ENCODE data around the gene RPS6KB2. TPM values are rescaled to one million over a fixed set of nuclear protein-coding genes. Genes with fewer than 3 reads are reported as not detected.

The RPS6KB2 gene
- total RNA-seq, 2 donors from 2014 or later, result 45.3 to 47.4 TPM

DNA sequence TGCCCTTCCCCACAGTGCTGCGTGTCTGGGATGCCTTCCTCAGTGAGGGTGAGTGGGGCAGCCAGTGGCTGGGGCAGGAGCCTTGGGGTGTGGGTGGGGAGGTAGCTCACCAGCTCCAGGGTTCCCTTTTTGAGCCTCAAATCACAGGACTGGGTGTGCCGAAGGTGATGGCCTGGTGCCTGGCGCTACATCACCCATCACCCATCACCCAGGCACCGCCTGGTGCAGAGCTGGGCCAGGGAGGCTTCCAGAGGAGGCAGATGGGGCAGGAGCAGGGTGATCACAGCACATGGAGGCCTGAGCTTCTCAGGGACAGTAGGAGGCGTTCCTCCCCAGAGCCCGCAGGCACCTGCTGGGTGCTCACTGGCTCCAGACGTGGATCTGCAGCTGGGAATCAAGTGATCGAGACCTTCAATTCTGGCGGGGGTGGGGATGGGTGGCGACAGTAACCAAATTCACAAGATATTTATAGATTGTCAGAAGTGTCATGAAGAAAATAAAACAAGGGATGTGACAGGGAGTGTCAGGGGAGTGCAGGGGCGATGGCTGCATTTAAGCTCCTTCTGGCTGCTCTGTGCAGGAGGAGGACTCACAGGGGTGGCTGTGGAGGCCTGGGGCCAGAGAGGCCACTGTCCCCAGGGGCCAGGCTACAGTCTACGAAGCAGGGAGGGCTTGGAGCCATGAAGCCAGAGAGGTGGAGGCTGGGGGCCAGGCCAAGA, 21.2 kb upstream of the RPS6KB2 start:
- no peak for DNase-seq
- intact Hi-C loops (cut with DNase I, micrococcal nuclease), result no loop called here
- ATAC-seq, result no peak

GRCh38 chr11:67407688-67408163, 20.6 kb upstream of the RPS6KB2 start:
- intact Hi-C loops (cut with DNase I, micrococcal nuclease), result no loop called here
- ATAC-seq, result no peak
- DNase-seq, result no peak

DNA sequence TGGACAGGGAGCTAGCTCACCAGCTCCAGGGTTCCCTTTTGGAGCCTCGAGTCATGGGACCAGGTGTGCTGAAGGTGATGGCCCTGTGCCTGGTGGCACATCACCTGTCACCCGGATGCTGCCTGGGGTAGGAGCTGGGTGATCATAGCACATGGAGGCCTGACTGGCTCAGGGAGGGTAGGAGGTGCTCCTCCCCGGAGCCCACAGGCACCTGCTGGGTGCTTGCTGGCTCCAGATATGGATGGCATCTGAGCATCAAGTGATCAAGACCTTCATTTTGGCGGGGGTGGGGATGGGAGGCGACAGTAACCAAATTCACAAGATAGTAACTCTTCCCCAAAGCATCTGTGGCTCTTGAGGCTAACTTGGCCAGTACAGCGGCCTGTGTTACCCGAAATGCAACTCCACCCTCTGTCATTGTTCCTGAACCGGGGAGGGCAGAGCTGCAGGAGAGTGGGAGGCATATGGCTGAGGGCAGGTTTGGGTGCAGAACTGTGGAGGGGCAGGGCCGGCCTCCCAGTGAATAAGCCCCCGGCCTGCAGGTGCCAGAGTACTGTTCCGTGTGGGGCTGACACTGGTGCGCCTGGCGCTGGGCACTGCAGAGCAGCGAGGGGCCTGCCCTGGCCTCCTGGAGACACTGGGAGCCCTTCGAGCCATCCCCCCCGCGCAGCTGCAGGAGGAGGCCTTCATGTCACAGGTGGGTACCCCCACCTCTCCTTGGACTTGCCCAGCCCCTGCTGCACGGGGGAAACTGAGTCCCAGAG, 19.7 kb upstream of the RPS6KB2 start:
- intact Hi-C loops (cut with DNase I, micrococcal nuclease), result no loop called here

DNA sequence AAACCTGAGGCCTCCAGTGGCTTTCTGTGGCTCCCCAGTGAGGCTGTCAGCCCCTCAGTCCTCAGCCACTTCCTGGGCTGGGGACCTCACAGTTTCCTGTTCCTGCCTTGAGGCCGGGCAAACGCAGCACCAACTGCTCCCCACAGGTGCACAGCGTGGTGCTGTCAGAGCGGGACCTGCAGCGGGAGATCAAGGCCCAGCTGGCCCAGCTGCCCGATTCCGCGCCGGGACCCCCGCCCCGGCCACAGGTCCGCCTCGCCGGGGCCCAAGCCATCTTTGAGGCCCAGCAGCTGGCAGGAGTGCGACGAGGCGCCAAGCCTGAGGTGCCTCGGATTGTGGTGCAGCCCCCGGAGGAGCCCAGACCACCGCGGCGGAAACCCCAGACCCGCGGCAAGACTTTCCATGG, 19.0 kb upstream of the RPS6KB2 start:
- DNase-seq, result peak in 1 of 2 donors; percentile 61

More for the DNA sequence above, 19.7 kb upstream of the RPS6KB2 start:
- ATAC-seq, result no peak
- no peak for DNase-seq

GRCh38 chr11:67409781-67410368, 18.4 kb upstream of the RPS6KB2 start:
- DNase-seq (peak; percentile 76 to 77), ATAC-seq (peak; percentile 78)
- intact Hi-C loops (cut with DNase I, micrococcal nuclease), result no loop called here

More for the DNA sequence above, 19.0 kb upstream of the RPS6KB2 start:
- intact Hi-C loops (cut with DNase I, micrococcal nuclease), result no loop called here
- no peak for ATAC-seq

GRCh38 chr11:67410369-67410831, 17.9 kb upstream of the RPS6KB2 start:
- DNase-seq (no peak), ATAC-seq (no peak)
- intact Hi-C loops (cut with DNase I, micrococcal nuclease), result no loop called here

DNA sequence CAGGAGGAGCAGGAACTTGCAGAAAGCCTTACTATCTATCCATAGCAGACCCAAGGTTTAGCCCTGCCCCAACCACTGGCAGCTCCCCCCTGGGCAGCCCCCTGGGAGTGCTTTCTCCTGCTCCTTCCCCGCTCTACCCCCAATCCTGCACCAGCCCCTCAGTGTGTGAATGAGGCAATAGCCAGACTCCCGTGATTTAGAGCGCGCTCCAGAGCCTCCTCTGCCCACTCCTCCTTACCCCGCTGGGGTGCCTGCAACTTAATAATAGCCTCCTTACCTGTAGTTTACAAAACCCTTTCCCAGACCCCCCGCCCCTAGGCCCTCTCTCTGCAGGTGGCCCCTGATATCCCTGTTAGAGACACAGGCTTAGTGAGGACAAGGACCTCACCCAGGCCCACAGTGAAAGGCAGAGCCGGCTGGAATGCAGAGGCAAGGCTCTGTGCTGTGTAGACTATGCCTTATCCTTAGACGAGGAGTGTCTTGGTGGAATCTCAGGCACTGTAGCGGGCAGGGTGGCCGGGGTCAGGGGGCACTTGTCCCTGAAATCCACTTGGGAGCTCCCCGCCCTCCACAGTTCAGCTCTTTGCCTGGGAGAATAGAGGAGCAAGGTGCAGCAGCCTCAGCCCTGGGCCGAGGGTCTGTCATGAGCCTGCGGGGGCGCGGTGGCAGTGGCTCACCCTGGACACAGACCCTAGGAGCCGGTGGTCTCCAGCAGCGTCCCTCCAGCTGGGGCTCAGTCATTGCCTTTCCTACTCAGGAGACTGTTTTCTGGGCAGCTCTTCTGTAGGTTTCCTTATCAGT, 17.1 kb upstream of the RPS6KB2 start:
- ATAC-seq (no peak), DNase-seq (no peak)
- intact Hi-C loops (cut with DNase I, micrococcal nuclease), result no loop called here

DNA sequence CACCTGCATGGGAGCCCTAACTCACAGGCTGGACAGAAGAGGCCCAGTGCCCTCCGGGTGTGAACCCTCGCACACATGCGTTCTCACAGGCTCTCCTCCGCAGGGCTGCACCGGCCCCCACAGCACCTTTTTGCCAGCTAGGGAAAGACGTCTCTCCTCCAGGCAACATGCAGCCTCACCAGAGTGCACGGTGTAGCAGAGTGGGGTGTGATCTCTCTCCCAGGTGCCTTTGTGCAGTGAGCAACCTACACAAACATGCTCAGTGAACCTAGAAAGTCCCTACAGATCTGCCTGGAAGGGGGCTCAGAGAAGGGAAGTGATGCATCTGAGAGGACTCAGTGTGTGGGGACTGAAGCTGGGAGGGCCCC, 16.5 kb upstream of the RPS6KB2 start:
- no peak for ATAC-seq
- intact Hi-C loops (cut with DNase I, micrococcal nuclease), result no loop called here
- DNase-seq, result no peak

DNA sequence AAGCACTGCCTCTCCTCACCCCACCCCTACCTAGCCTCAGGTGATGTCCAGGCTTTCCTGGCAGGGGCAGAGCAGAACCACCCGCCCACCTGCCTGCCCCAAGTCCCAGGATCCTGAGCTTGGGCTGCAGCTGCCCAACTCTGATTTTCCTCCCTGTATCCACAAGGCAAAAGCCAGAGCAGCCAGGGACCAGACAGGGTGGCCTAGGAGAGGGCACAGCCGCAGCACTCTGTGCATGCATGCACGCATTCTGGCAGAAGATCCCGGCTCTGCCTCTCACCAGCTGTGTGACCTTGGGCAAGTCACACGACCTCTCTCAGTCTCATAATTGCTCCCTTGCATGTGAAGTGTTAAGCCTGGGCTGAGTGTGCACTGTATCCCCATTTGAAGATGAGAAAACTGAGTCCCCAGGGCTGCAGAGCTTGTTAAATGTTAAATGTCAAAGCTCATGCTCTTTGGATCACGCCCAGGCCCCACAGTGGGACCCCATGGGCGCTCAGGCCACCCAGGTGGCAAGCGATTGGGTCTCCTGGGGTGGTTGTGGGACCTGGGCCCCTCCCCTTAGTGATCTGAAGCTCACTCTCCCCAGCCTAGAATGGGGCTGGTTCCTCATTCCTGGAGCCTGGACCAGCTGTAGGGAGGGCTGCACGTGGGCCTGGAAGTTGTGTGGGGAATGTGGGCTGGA, 15.7 kb upstream of the RPS6KB2 start:
- DNase-seq (no peak), ATAC-seq (no peak)
- intact Hi-C loops (cut with DNase I, micrococcal nuclease), result no loop called here

- intact Hi-C loops (cut with DNase I, micrococcal nuclease), result no loop called here
- no peak for ATAC-seq
- no peak for DNase-seq
Measured at GRCh38 chr11:67413266-67413849, 14.9 kb upstream of the RPS6KB2 start.

DNA sequence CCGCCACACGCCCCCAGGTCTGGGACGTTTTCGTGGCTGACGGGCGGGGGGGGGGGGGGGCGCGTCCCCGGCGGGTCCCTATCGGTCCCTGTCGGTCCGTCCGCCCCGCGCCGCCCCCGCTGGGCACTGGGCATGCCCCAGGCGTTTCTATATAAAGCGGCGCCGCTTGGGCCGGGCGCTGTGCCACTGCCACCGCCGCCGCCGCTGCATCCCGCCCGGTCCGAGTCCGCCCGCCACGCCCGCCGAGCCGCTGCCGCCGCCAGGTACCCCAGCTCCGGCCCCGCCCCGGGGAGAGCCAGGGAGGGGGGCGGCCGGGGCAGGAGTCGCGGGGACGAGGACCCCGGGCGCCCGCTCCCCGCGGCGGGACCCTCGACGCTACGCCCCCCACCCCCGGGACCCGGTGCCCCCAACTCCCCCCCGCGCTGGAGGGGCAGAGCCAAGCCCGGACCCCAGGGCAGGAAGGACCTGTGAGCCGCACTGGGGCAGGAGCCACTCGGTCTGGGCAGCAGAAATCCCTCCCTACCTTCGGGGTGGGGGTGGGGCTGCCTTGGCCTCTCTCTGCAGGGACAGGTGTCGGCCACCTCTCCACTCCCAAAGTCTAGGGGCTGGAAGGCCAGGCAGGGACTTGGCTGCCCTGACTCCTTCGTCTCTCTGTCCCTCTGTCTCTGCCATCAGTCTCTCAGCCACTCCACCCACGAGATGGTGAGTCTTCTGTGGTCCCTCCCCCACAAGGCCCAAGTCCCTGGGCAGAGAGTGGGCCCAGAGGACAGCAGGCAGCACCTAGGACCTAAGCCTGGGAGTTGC, 12.6 kb upstream of the RPS6KB2 start, which contains the start of gene CARNS1:
Gene CARNS1 (plus strand): TSS at position 178 of the 804 bp plus-strand sequence. CDS start 522 bp downstream, at position 700.
- intact Hi-C loops (cut with DNase I, micrococcal nuclease), result no loop called here
- DNase-seq (peak in 1 of 2 donors; percentile 76), ATAC-seq (peak; percentile 69)

GRCh38 chr11:67416416-67417335, 11.6 kb upstream of the RPS6KB2 start:
- DNase-seq, result peak in 1 of 2 donors; percentile 70
- intact Hi-C loops (cut with DNase I, micrococcal nuclease), result no loop called here
- peak; percentile 0 for ATAC-seq

DNA sequence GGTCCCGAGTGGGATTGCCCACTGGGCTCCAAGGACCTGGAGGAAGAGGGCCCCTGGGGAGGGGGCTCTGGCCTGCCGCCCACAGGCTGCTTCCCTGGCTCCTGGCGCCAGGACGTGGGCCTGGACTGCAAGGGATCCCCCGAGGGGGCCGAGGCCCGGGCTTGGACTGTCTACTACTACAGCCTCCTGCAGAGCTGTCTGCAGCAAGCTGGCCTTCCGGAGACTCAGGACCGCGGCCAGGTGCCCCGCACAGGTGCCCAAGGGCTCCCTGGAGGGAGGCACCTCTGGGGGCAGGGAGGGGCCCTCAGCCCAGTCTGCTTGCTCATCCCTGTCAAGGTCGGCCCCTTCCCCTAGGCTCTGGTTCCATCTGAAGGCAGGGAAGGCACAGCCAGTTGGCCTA, 10.9 kb upstream of the RPS6KB2 start:
- no peak for ATAC-seq
- DNase-seq, result no peak
- intact Hi-C loops (cut with DNase I, micrococcal nuclease), result no loop called here

GRCh38 chr11:67418476-67419281, 9.6 kb upstream of the RPS6KB2 start:
- intact Hi-C loops (cut with DNase I, micrococcal nuclease), result no loop called here
- ATAC-seq, result no peak
- no peak for DNase-seq

- intact Hi-C loops (cut with DNase I, micrococcal nuclease), result no loop called here
- ATAC-seq (no peak), DNase-seq (no peak)
Measured at GRCh38 chr11:67419325-67420049, 8.8 kb upstream of the RPS6KB2 start.
